Ishikawa (cell line): ENCODE measurements around the gene RASSF4.

Experiments
- CEBPB ChIP-seq: IDR thresholded peaks from 2 replicates; pipeline ENCODE4 v1.6.1; 2012
- CREB1 ChIP-seq: IDR thresholded peaks from 2 replicates; pipeline ENCODE4 v1.6.1; 2012; ENCODE audit warnings: low read depth
- EGR1 ChIP-seq: IDR thresholded peaks from 2 replicates; pipeline ENCODE4 v1.6.1; 2012
- EP300 ChIP-seq: IDR thresholded peaks from 2 replicates; pipeline ENCODE4 v1.6.1; 2012; ENCODE audit warnings: borderline replicate concordance
- FOXM1 ChIP-seq: IDR thresholded peaks from 2 replicates; pipeline ENCODE4 v1.6.1; 2012; ENCODE audit warnings: low read depth, borderline replicate concordance
- NFIC ChIP-seq: IDR thresholded peaks from 2 replicates; pipeline ENCODE4 v1.6.1; 2012
- RAD21 ChIP-seq: IDR thresholded peaks from 2 replicates; pipeline ENCODE4 v1.6.1; 2012; ENCODE audit warnings: low read depth
- TAF1 ChIP-seq: IDR thresholded peaks from 2 replicates; pipeline ENCODE4 v1.6.1; 2012; ENCODE audit warnings: low read depth, mild to moderate bottlenecking
- TCF12 ChIP-seq: IDR thresholded peaks from 2 replicates; pipeline ENCODE4 v1.6.1; 2012; ENCODE audit warnings: low read depth
- TEAD4 ChIP-seq: IDR thresholded peaks from 2 replicates; pipeline ENCODE4 v1.6.1; 2012
- USF1 ChIP-seq: IDR thresholded peaks from 2 replicates; pipeline ENCODE4 v1.6.1; 2012
- YY1 ChIP-seq: IDR thresholded peaks from 2 replicates; pipeline ENCODE4 v1.6.1; 2012; ENCODE audit warnings: low read depth
- ZBTB7A ChIP-seq: IDR thresholded peaks from 2 replicates; pipeline ENCODE4 v1.6.1; 2012; ENCODE audit warnings: low read depth
- TF ChIP-seq, protein P1 (sequence below): IDR thresholded peaks from 2 replicates; pipeline ENCODE4 v1.6.1; 2012; ENCODE audit warnings: low read depth, mild to moderate bottlenecking
- TF ChIP-seq, protein P2 (sequence below): IDR thresholded peaks from 2 replicates; pipeline ENCODE4 v1.6.1; 2012

The RASSF4 gene

GRCh38 chr10:44967616-44968015 lies 8.0 kb downstream of the RASSF4 start:
- TF ChIP-seq CREB1 (no peak), YY1 (no peak), TAF1 (no peak), EGR1 (no peak)
- TF ChIP-seq, protein P1, sequence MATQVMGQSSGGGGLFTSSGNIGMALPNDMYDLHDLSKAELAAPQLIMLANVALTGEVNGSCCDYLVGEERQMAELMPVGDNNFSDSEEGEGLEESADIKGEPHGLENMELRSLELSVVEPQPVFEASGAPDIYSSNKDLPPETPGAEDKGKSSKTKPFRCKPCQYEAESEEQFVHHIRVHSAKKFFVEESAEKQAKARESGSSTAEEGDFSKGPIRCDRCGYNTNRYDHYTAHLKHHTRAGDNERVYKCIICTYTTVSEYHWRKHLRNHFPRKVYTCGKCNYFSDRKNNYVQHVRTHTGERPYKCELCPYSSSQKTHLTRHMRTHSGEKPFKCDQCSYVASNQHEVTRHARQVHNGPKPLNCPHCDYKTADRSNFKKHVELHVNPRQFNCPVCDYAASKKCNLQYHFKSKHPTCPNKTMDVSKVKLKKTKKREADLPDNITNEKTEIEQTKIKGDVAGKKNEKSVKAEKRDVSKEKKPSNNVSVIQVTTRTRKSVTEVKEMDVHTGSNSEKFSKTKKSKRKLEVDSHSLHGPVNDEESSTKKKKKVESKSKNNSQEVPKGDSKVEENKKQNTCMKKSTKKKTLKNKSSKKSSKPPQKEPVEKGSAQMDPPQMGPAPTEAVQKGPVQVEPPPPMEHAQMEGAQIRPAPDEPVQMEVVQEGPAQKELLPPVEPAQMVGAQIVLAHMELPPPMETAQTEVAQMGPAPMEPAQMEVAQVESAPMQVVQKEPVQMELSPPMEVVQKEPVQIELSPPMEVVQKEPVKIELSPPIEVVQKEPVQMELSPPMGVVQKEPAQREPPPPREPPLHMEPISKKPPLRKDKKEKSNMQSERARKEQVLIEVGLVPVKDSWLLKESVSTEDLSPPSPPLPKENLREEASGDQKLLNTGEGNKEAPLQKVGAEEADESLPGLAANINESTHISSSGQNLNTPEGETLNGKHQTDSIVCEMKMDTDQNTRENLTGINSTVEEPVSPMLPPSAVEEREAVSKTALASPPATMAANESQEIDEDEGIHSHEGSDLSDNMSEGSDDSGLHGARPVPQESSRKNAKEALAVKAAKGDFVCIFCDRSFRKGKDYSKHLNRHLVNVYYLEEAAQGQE, result no peak

- TF ChIP-seq YY1 (no peak), TCF12 (no peak), EGR1 (no peak), ZBTB7A (no peak), USF1 (no peak), RAD21 (no peak), TAF1 (no peak), NFIC (no peak), FOXM1 (no peak), EP300 (no peak), CEBPB (no peak), CREB1 (no peak), TEAD4 (no peak)
- TF ChIP-seq, protein P2, sequence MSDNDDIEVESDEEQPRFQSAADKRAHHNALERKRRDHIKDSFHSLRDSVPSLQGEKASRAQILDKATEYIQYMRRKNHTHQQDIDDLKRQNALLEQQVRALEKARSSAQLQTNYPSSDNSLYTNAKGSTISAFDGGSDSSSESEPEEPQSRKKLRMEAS, result no peak
- TF ChIP-seq, protein P1, result no peak
These were observed 8.5 kb downstream of the RASSF4 start for GRCh38 chr10:44968091-44968490.

DNA sequence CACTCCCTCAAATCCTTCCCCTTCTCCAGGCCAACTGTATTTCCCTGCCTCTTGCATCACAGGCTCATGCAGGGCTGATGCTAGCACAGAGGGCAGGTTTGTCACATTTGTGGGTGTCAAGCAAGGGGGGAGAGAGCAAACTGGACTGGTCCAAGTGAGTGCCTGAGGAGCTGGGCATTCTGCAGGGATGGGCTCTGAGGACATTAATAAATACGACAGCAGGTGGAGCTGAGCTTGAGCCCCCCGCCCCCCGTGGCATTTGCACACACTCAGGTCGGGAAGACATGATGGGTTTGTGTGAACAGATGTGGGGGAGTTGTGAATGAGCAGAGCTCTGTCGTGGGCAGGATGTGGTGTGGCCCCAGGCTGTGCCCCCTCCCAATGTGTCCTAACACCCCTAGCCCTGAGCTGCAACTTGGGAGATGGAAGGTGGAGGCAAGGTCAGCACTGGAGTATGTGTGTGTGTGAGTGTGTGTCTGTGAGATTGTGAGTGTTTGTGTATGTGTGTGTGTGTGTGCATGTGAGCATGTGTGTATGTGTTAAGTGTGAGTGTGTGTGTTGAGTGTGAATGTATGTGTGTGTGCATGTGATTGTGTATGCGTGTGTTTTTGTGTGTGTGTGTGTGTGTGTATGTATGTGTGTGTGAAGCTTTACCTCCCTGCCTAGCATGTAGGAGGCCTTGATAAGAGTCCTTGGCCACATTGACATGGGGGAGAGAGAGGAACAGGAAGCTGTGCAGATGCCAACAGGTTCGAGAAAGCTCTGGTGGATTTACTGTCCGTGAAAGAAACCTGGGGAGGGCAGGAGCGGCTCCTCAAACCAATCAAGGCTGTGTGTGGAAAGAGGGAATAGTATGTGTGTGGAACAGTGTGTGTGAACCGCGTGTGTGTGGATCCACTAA lies 9.1 kb downstream of the RASSF4 start:
- TF ChIP-seq, protein P2, result no peak
- TF ChIP-seq TCF12 (no peak), NFIC (no peak), ZBTB7A (no peak), CREB1 (no peak), TEAD4 (no peak), TAF1 (no peak), USF1 (no peak), EGR1 (no peak)
- TF ChIP-seq, protein P1, result no peak

DNA sequence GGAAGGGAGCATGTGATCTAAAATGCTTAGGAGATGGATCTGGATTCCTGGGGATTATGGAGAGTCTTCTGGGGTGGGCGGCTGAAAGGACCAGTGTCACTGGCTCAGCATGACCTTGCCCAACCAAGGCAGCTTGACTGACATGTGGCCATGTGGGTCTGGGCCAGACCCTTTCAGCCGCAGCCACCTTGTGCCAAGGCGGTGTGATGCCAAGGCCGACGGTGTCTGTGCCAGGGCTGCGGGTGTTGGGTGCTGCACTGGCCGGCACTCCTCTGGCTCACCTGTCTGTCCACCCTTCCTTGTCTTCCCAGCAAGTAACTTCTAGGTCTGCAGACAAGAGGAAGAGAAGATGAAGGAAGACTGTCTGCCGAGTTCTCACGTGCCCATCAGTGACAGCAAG lies 10.3 kb downstream of the RASSF4 start:
- TF ChIP-seq TAF1 (no peak), ZBTB7A (no peak), TEAD4 (no peak), USF1 (no peak), YY1 (no peak), EP300 (no peak), EGR1 (no peak), FOXM1 (no peak), TCF12 (no peak), CEBPB (no peak), NFIC (no peak), CREB1 (no peak)
- TF ChIP-seq, protein P1, result no peak
- TF ChIP-seq, protein P2, result no peak
